Measurements from ENCODE around the gene DNAJC13.
"Not testable (repeated sequence)": the region's sequence is repeated elsewhere in the genome, so short reads cannot be mapped to it uniquely, and the experiment has no call there.

DNAJC13 gene

GRCh38 chr3:132555306-132556035 is 138.2 kb downstream of the DNAJC13 start:
- no peaks in the 10 kb centered on the region for H3K9me2 ChIP-seq (replicated peaks; ENCODE audit: low read depth, low read length)
- no peak overlapping the region for H3K9ac ChIP-seq (ENCODE audit: low read depth, low read length, poor library complexity, severe bottlenecking)
- H2AFZ ChIP-seq (ENCODE audit: low read length), result no peak overlapping the region
- TF ChIP-seq CTCF (conservative IDR thresholded peaks at IDR 0.05; ENCODE audit: low read length) (no peak), EZH2phosphoT487 (IDR thresholded peaks at IDR 0.05; ENCODE audit: borderline replicate concordance) (no peak)
- no peak overlapping the region for H3K4me2 ChIP-seq (ENCODE audit: low read depth, low read length, poor library complexity, severe bottlenecking)
- no peaks in the 10 kb centered on the region for H3K27me3 ChIP-seq (ENCODE audit: insufficient read depth, low read length, poor library complexity, severe bottlenecking)
- peaks cover 9% of the 10 kb centered on the region for H3K4me1 ChIP-seq (ENCODE audit: insufficient read depth, low read length, poor library complexity, severe bottlenecking)
- no peaks in the 10 kb centered on the region for H3K79me2 ChIP-seq (ENCODE audit: insufficient read depth, low read length)
- no peaks in the 10 kb centered on the region for H3K9me3 ChIP-seq (ENCODE audit: insufficient read depth, low read depth, low read length)
- H3K4me3 ChIP-seq (ENCODE audit: low read length, poor library complexity, severe bottlenecking), result no peak overlapping the region
- no peaks in the 10 kb centered on the region for H4K20me1 ChIP-seq (ENCODE audit: insufficient read depth, low read length, poor library complexity, severe bottlenecking)
- H3K36me3 ChIP-seq (ENCODE audit: insufficient read depth, low read length), result no peaks in the 10 kb centered on the region
- no peaks in the 10 kb centered on the region for H3F3A ChIP-seq (ENCODE audit: low read depth)

- H3K36me3 ChIP-seq (ENCODE audit: insufficient read depth, low read length); H3K4me2 ChIP-seq (ENCODE audit: low read depth, low read length, poor library complexity, severe bottlenecking); H3K9ac ChIP-seq (ENCODE audit: low read depth, low read length, poor library complexity, severe bottlenecking); H3K4me3 ChIP-seq (ENCODE audit: low read length, poor library complexity, severe bottlenecking); H3K79me2 ChIP-seq (ENCODE audit: insufficient read depth, low read length); H3K27me3 ChIP-seq (ENCODE audit: insufficient read depth, low read length, poor library complexity, severe bottlenecking); H3K9me2 ChIP-seq (replicated peaks; ENCODE audit: low read depth, low read length); H2AFZ ChIP-seq (ENCODE audit: low read length); H3K4me1 ChIP-seq (ENCODE audit: insufficient read depth, low read length, poor library complexity, severe bottlenecking); H4K20me1 ChIP-seq (ENCODE audit: insufficient read depth, low read length, poor library complexity, severe bottlenecking); H3K9me3 ChIP-seq (ENCODE audit: insufficient read depth, low read depth, low read length); H3F3A ChIP-seq (ENCODE audit: low read depth): not testable (repeated sequence)
Observed at GRCh38 chr3:132556036-132556386, 138.7 kb downstream of the DNAJC13 start.

GRCh38 chr3:132556508-132557159 is 139.3 kb downstream of the DNAJC13 start:
- TF ChIP-seq EZH2phosphoT487 (IDR thresholded peaks at IDR 0.05; ENCODE audit: borderline replicate concordance) (no peak), CTCF (conservative IDR thresholded peaks at IDR 0.05; ENCODE audit: low read length) (no peak)
- H3K9ac ChIP-seq (ENCODE audit: low read depth, low read length, poor library complexity, severe bottlenecking), result no peak overlapping the region
- no peak overlapping the region for H3K4me2 ChIP-seq (ENCODE audit: low read depth, low read length, poor library complexity, severe bottlenecking)
- H3K36me3 ChIP-seq (ENCODE audit: insufficient read depth, low read length), result no peaks in the 10 kb centered on the region
- no peaks in the 10 kb centered on the region for H3K9me3 ChIP-seq (ENCODE audit: insufficient read depth, low read depth, low read length)
- no peaks in the 10 kb centered on the region for H3K79me2 ChIP-seq (ENCODE audit: insufficient read depth, low read length)
- H4K20me1 ChIP-seq (ENCODE audit: insufficient read depth, low read length, poor library complexity, severe bottlenecking), result no peaks in the 10 kb centered on the region
- no peaks in the 10 kb centered on the region for H3F3A ChIP-seq (ENCODE audit: low read depth)
- no peak overlapping the region for H3K4me3 ChIP-seq (ENCODE audit: low read length, poor library complexity, severe bottlenecking)
- H3K4me1 ChIP-seq (ENCODE audit: insufficient read depth, low read length, poor library complexity, severe bottlenecking), result no peaks in the 10 kb centered on the region
- no peak overlapping the region for H2AFZ ChIP-seq (ENCODE audit: low read length)
- H3K9me2 ChIP-seq (replicated peaks; ENCODE audit: low read depth, low read length), result no peaks in the 10 kb centered on the region
- no peaks in the 10 kb centered on the region for H3K27me3 ChIP-seq (ENCODE audit: insufficient read depth, low read length, poor library complexity, severe bottlenecking)

- Histone ChIP-seq H3K4me2 (ENCODE audit: low read depth, low read length, poor library complexity, severe bottlenecking) (no peak overlapping the region), H2AFZ (ENCODE audit: low read length) (no peak overlapping the region), H3K79me2 (ENCODE audit: insufficient read depth, low read length) (no peaks in the 10 kb centered on the region), H3K36me3 (ENCODE audit: insufficient read depth, low read length) (no peaks in the 10 kb centered on the region), H3K9me2 (replicated peaks; ENCODE audit: low read depth, low read length) (no peaks in the 10 kb centered on the region), H3K4me1 (ENCODE audit: insufficient read depth, low read length, poor library complexity, severe bottlenecking) (no peaks in the 10 kb centered on the region), H3K4me3 (ENCODE audit: low read length, poor library complexity, severe bottlenecking) (no peak overlapping the region), H4K20me1 (ENCODE audit: insufficient read depth, low read length, poor library complexity, severe bottlenecking) (no peaks in the 10 kb centered on the region), H3K9ac (ENCODE audit: low read depth, low read length, poor library complexity, severe bottlenecking) (no peak overlapping the region), H3K9me3 (ENCODE audit: insufficient read depth, low read depth, low read length) (no peaks in the 10 kb centered on the region), H3K27me3 (ENCODE audit: insufficient read depth, low read length, poor library complexity, severe bottlenecking) (no peaks in the 10 kb centered on the region), H3F3A (ENCODE audit: low read depth) (no peaks in the 10 kb centered on the region)
- TF ChIP-seq CTCF (conservative IDR thresholded peaks at IDR 0.05; ENCODE audit: low read length), result no peak
- TF ChIP-seq EZH2phosphoT487 (IDR thresholded peaks at IDR 0.05; ENCODE audit: borderline replicate concordance), result no peak
Observed at GRCh38 chr3:132561003-132561402, 143.7 kb downstream of the DNAJC13 start.

All from Loucy (cell line).